ENCODE measurements around the gene LRIG3. TPM values are rescaled to one million over a fixed set of nuclear protein-coding genes. Genes with fewer than 3 reads are reported as not detected.

LRIG3 gene
- total RNA-seq, 3 donors from 2014 or later (not counting 1 experiment from before 2014, with no cell fraction given), result 0.18 TPM; not detected in 2

- DNase-seq, result no peak
- Histone ChIP-seq H3K4me3 (ENCODE audit: low read length) (no peak overlapping the region), H3K4me1 (ENCODE audit: control insufficient read depth, insufficient read depth, low read length) (no peaks in the 10 kb centered on the region), H3K27ac (ENCODE audit: low read length) (no peak overlapping the region), H3K9me3 (ENCODE audit: control insufficient read depth, insufficient read depth, low read length) (no peaks in the 10 kb centered on the region), H3K36me3 (ENCODE audit: control insufficient read depth, insufficient read depth, low read length) (no peaks in the 10 kb centered on the region), H3K27me3 (ENCODE audit: control insufficient read depth, insufficient read depth, low read length) (no peaks in the 10 kb centered on the region)
- intact Hi-C loops (cut with micrococcal nuclease), result no loop called here
- Mint-ChIP-seq H3K9me3 (peaks cover 3 to 8% of the 10 kb centered on the region in 2 donors), H3K27me3 (ENCODE audit: low read depth in 2 of 2) (no peaks in the 10 kb centered on the region), H3K4me3 (no peak overlapping the region), H3K36me3 (no peaks in the 10 kb centered on the region), H3K27ac (no peak overlapping the region), H3K4me1 (no peaks in the 10 kb centered on the region)
- WGBS (ENCODE audit: insufficient coverage), result 85% methylated on average over 3 of the region's 3 CpGs
- no peak for ATAC-seq
- no peak for TF ChIP-seq CTCF (IDR thresholded peaks at IDR 0.05)
These were observed 26.8 kb downstream of the LRIG3 start for GRCh38 chr12:58893495-58893894.

- peaks cover 0 to 3% of the 10 kb centered on the region in 2 donors for H3K9me3 Mint-ChIP-seq
- 86% methylated on average over 6 of the region's 6 CpGs for WGBS (ENCODE audit: insufficient coverage)
These were observed 30.7 kb downstream of the LRIG3 start for GRCh38 chr12:58889557-58889956.

GRCh38 chr12:58888131-58888783, 32.0 kb downstream of the LRIG3 start:
- Mint-ChIP-seq H3K4me1 (no peaks in the 10 kb centered on the region), H3K27me3 (ENCODE audit: low read depth in 2 of 2) (no peaks in the 10 kb centered on the region), H3K9me3 (peaks cover 0 to 3% of the 10 kb centered on the region in 2 donors), H3K4me3 (no peak overlapping the region), H3K27ac (no peak overlapping the region), H3K36me3 (no peaks in the 10 kb centered on the region)
- H3K4me1 ChIP-seq (ENCODE audit: control insufficient read depth, insufficient read depth, low read length), result no peaks in the 10 kb centered on the region
- intact Hi-C loops (cut with micrococcal nuclease), result no loop called here
- ATAC-seq (no peak), DNase-seq (no peak)
- no peak overlapping the region for H3K27ac ChIP-seq (ENCODE audit: low read length)
- no peaks in the 10 kb centered on the region for H3K36me3 ChIP-seq (ENCODE audit: control insufficient read depth, insufficient read depth, low read length)
- TF ChIP-seq CTCF (IDR thresholded peaks at IDR 0.05), result no peak
- H3K9me3 ChIP-seq (ENCODE audit: control insufficient read depth, insufficient read depth, low read length), result no peaks in the 10 kb centered on the region
- H3K4me3 ChIP-seq (ENCODE audit: low read length), result no peak overlapping the region
- WGBS (ENCODE audit: insufficient coverage), result 72% methylated on average over 2 of the region's 4 CpGs
- no peaks in the 10 kb centered on the region for H3K27me3 ChIP-seq (ENCODE audit: control insufficient read depth, insufficient read depth, low read length)

More at GRCh38 chr12:58889557-58889956, 30.7 kb downstream of the LRIG3 start:
- Mint-ChIP-seq H3K36me3 (no peaks in the 10 kb centered on the region), H3K27ac (no peak overlapping the region), H3K27me3 (ENCODE audit: low read depth in 2 of 2) (no peaks in the 10 kb centered on the region), H3K4me3 (no peak overlapping the region), H3K4me1 (no peaks in the 10 kb centered on the region)
- Histone ChIP-seq H3K27ac (ENCODE audit: low read length) (no peak overlapping the region), H3K4me3 (ENCODE audit: low read length) (no peak overlapping the region), H3K4me1 (ENCODE audit: control insufficient read depth, insufficient read depth, low read length) (no peaks in the 10 kb centered on the region), H3K36me3 (ENCODE audit: control insufficient read depth, insufficient read depth, low read length) (no peaks in the 10 kb centered on the region), H3K27me3 (ENCODE audit: control insufficient read depth, insufficient read depth, low read length) (no peaks in the 10 kb centered on the region), H3K9me3 (ENCODE audit: control insufficient read depth, insufficient read depth, low read length) (no peaks in the 10 kb centered on the region)
- TF ChIP-seq CTCF (IDR thresholded peaks at IDR 0.05), result no peak
- intact Hi-C loops (cut with micrococcal nuclease), result no loop called here
- DNase-seq (no peak), ATAC-seq (no peak)

- H3K9me3 ChIP-seq (ENCODE audit: control insufficient read depth, insufficient read depth, low read length), result no peaks in the 10 kb centered on the region
- 92% methylated on average over 6 of the region's 6 CpGs for WGBS (ENCODE audit: insufficient coverage)
- no peaks in the 10 kb centered on the region for H3K27me3 ChIP-seq (ENCODE audit: control insufficient read depth, insufficient read depth, low read length)
- Mint-ChIP-seq H3K4me3 (no peak overlapping the region), H3K27me3 (ENCODE audit: low read depth in 2 of 2) (no peaks in the 10 kb centered on the region), H3K27ac (no peak overlapping the region), H3K4me1 (no peaks in the 10 kb centered on the region), H3K9me3 (peaks cover 0 to 3% of the 10 kb centered on the region in 2 donors), H3K36me3 (no peaks in the 10 kb centered on the region)
- no peaks in the 10 kb centered on the region for H3K4me1 ChIP-seq (ENCODE audit: control insufficient read depth, insufficient read depth, low read length)
- no peak for TF ChIP-seq CTCF (IDR thresholded peaks at IDR 0.05)
- ATAC-seq, result no peak
- intact Hi-C loops (cut with micrococcal nuclease), result no loop called here
- no peak overlapping the region for H3K4me3 ChIP-seq (ENCODE audit: low read length)
- no peaks in the 10 kb centered on the region for H3K36me3 ChIP-seq (ENCODE audit: control insufficient read depth, insufficient read depth, low read length)
- DNase-seq, result no peak
- H3K27ac ChIP-seq (ENCODE audit: low read length), result no peak overlapping the region
These were observed 33.2 kb downstream of the LRIG3 start for GRCh38 chr12:58887068-58887467.
